Activated naive CD8-positive, alpha-beta T cell treated with anti-CD3 and anti-CD28 coated beads, Interleukin-2, amount 50 U/mL, for 16 hours (primary cell): ENCODE results near the gene PPM1N.
A peak's percentile ranks its signal among the peaks of the same experiment; 100 is the strongest.

Experiments used
- DNase-seq: peaks from one replicate; pipeline ENCODE4 v3.0.0-alpha.2; 2020; ENCODE audit warnings: low read depth, low spot score

The PPM1N gene

GRCh38 chr19:45469945-45470761, 28.1 kb upstream of the PPM1N start:
- DNase-seq = no peak

GRCh38 chr19:45470762-45471081, 27.5 kb upstream of the PPM1N start:
- DNase-seq = no peak

- no peak for DNase-seq
Measured at GRCh38 chr19:45471111-45471930, 26.9 kb upstream of the PPM1N start.

GRCh38 chr19:45471931-45472562, 26.2 kb upstream of the PPM1N start:
- DNase-seq = no peak

GRCh38 chr19:45472563-45473366, 25.5 kb upstream of the PPM1N start:
- no peak for DNase-seq

GRCh38 chr19:45473367-45473681, 24.9 kb upstream of the PPM1N start:
- no peak for DNase-seq

GRCh38 chr19:45473682-45474605, 24.3 kb upstream of the PPM1N start:
- no peak for DNase-seq

- DNase-seq = no peak
Measured at GRCh38 chr19:45474606-45475521, 23.4 kb upstream of the PPM1N start.

GRCh38 chr19:45475537-45476291, 22.5 kb upstream of the PPM1N start:
- DNase-seq = no peak

GRCh38 chr19:45476304-45476703, 21.9 kb upstream of the PPM1N start:
- no peak for DNase-seq

GRCh38 chr19:45477186-45477585, 21.1 kb upstream of the PPM1N start:
- no peak for DNase-seq

- no peak for DNase-seq
Measured at GRCh38 chr19:45477713-45478453, 20.4 kb upstream of the PPM1N start.

GRCh38 chr19:45478454-45479238, 19.6 kb upstream of the PPM1N start:
- DNase-seq = peak; percentile 76

- DNase-seq = no peak
Measured at GRCh38 chr19:45483033-45483432, 15.2 kb upstream of the PPM1N start.

GRCh38 chr19:45484273-45484945, 13.8 kb upstream of the PPM1N start:
- DNase-seq = no peak

GRCh38 chr19:45485305-45486077, 12.8 kb upstream of the PPM1N start:
- peak; percentile 91 for DNase-seq
